CD8-positive, alpha-beta memory T cell (primary cell): Measurements from ENCODE around the gene ALG14. TPM values are rescaled to one million over a fixed set of nuclear protein-coding genes. Genes with fewer than 3 reads are reported as not detected.
"Not testable (repeated sequence)": the region's sequence is repeated elsewhere in the genome, so short reads cannot be mapped to it uniquely, and the experiment has no call there.

Experiments
- CTCF ChIA-PET: fragments of 350-600 bp; sonication (Branson Sonifier 250); formaldehyde crosslinking; loops from one replicate; lab custom pipeline; 2021; ENCODE audit warnings: antibody characterized with exemption; lab: Charles Lee
- POLR2A ChIA-PET: fragments of 350-600 bp; sonication (Branson Sonifier 250); formaldehyde crosslinking; loops from one replicate; lab custom pipeline; 2021; ENCODE audit warnings: antibody characterized with exemption; lab: Charles Lee
- DNase-seq, 5 donors: peaks; one replicate each; pipeline versions ENCODE4 v3.0.0 to v3.0.0-alpha.2; 2020 to 2022; ENCODE audit warnings: mixed read lengths in 1 of 5
- H3K27ac ChIP-seq: one replicate; pipeline ENCODE4 v1.7.0; 2013; ENCODE audit warnings: low read depth, mild to moderate bottlenecking, low read length, moderate library complexity
- H3K27me3 ChIP-seq: 2 replicates; pipeline ENCODE4 v1.7.0; 2013; ENCODE audit warnings: low read length, mild to moderate bottlenecking; ENCODE audit not compliant: insufficient read depth, poor library complexity, severe bottlenecking
- H3K36me3 ChIP-seq: 2 replicates; pipeline ENCODE4 v1.7.0; 2013; ENCODE audit warnings: mild to moderate bottlenecking, low read length, moderate library complexity; ENCODE audit not compliant: insufficient read depth
- H3K4me1 ChIP-seq: 2 replicates; pipeline ENCODE4 v1.7.0; 2013; ENCODE audit warnings: mild to moderate bottlenecking, low read length, moderate library complexity; ENCODE audit not compliant: insufficient read depth
- H3K4me3 ChIP-seq: 2 replicates; pipeline ENCODE4 v1.7.0; 2013; ENCODE audit warnings: mild to moderate bottlenecking, low read length
- H3K9me3 ChIP-seq: 2 replicates; pipeline ENCODE4 v1.7.0; 2013; ENCODE audit warnings: mild to moderate bottlenecking, low read length
- H3K27ac Mint-ChIP-seq, 8 donors: one replicate each; pipeline ENCODE4 v1.8.0; 2020 to 2021; ENCODE audit warnings: mixed read lengths in 8 of 8, mild to moderate bottlenecking in 6 of 8, inconsistent platforms in 3 of 8, moderate library complexity in 3 of 8
- H3K27me3 Mint-ChIP-seq, 2 donors: one replicate each; pipeline ENCODE4 v1.8.0; 2020 to 2021; ENCODE audit warnings: mixed read lengths in 2 of 2, mild to moderate bottlenecking in 1 of 2, moderate library complexity in 1 of 2
- H3K36me3 Mint-ChIP-seq, 3 donors: one replicate each; pipeline ENCODE4 v1.8.0; 2020 to 2021; ENCODE audit warnings: mixed read lengths in 3 of 3, inconsistent platforms in 1 of 3, mild to moderate bottlenecking in 1 of 3
- H3K4me1 Mint-ChIP-seq, 3 donors: one replicate each; pipeline ENCODE4 v1.8.0; 2020 to 2021; ENCODE audit warnings: mixed read lengths in 3 of 3, inconsistent platforms in 1 of 3, mild to moderate bottlenecking in 1 of 3
- H3K4me3 Mint-ChIP-seq, 7 donors: one replicate each; pipeline ENCODE4 v1.8.0; 2020 to 2021; ENCODE audit warnings: mixed read lengths in 7 of 7, mild to moderate bottlenecking in 6 of 7, moderate library complexity in 4 of 7, inconsistent platforms in 2 of 7
- H3K9me3 Mint-ChIP-seq, 5 donors: one replicate each; pipeline ENCODE4 v1.8.0; 2020 to 2022; ENCODE audit warnings: mixed read lengths in 5 of 5, mild to moderate bottlenecking in 3 of 5, moderate library complexity in 2 of 5, inconsistent platforms in 1 of 5
- polyA plus RNA-seq: library from polyadenylated mRNA; unstranded; fragments of 300-500 nt; fragmentation: Illumina TruSeq; gene quantifications from one replicate; pipeline ENCODE4 v1.2.3, GENCODE V29; 2021
- total RNA-seq, 2 experiments: library from RNA; stranded (reverse); gene quantifications; one replicate each; pipeline ENCODE4 v1.2.3, GENCODE V29; 2021

Gene ALG14
- total and polyA plus RNA-seq, 3 experiments from 2014 or later = 4.4 to 6.8 (median 4.6) TPM

DNA sequence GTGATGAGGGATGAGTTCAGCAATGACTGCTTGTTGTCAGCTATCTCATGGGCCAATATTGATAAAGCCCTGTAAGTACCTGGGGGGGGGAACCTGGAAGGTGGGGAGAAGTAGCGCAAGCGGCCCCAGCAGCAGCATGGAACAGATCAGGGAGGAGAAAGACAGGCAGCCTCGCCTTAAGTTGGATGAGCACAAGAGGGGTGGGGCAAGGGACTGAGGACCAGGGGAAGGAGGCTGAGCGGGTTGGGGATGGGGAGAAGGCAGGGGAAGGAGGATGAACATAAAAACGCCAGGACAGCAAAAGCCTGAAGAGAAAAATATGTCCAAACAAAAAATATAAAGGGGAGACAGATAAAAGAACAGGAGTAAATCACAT lies 70.6 kb downstream of the ALG14 start:
- Mint-ChIP-seq H3K27ac (no peak overlapping the region), H3K4me3 (no peak overlapping the region), H3K36me3 (peaks cover 0 to 6% (median 0%) of the 10 kb centered on the region in 3 donors), H3K9me3 (no peaks in the 10 kb centered on the region), H3K4me1 (no peaks in the 10 kb centered on the region), H3K27me3 (no peaks in the 10 kb centered on the region)
- ChIA-PET POLR2A (no interaction called here), CTCF (no interaction called here)
- Histone ChIP-seq H3K9me3 (no peaks in the 10 kb centered on the region), H3K4me1 (no peaks in the 10 kb centered on the region), H3K27ac (no peak overlapping the region), H3K36me3 (no peaks in the 10 kb centered on the region), H3K27me3 (no peaks in the 10 kb centered on the region), H3K4me3 (no peak overlapping the region)
- no peak for DNase-seq

DNA sequence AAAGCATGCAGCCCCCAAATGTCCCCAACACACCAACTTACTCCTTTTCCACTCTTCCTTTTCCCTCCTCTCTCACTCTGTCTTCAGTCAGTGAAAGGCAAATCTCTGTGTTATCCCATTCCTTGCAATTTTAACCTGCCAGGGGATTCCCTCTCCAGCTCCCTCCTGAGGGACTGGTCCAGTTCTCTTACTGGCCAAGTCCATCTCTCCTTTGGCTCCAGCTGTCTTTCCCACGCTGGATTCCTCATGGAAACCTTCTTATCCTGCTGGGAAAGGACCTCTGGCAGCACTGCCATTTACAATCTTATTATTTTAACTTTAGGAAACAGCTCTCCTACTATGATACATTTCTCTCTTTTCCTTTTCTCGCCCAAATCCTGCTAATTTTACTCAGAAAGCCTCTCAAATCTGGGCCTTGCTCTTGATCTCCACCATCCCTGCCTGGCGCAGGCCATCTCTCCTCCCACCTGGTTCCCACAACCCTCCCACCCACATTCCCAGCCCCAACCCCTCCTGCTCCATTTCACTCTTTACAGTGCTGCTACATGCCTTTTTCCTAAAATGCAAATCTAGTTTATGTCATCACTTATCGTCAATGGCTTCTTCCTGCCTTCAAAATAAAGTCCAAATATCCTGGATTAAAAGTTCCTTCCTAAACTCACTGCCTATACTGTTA lies 73.2 kb downstream of the ALG14 start:
- no peaks in the 10 kb centered on the region for H3K27me3 Mint-ChIP-seq
- H3K9me3 ChIP-seq = no peaks in the 10 kb centered on the region
- no peak overlapping the region for H3K4me3 Mint-ChIP-seq
- ChIA-PET CTCF (no interaction called here), POLR2A (interaction anchor here (0.7 kb wide), 1 partner anchor 33 kb away, joined by 4 read pairs; no protein-coding TSS in a partner anchor)
- H3K36me3 ChIP-seq = no peaks in the 10 kb centered on the region
- no peak for DNase-seq
- H3K36me3 Mint-ChIP-seq = peaks cover 0 to 2% (median 0%) of the 10 kb centered on the region in 3 donors
- H3K27ac Mint-ChIP-seq = no peak overlapping the region
- H3K4me3 ChIP-seq = no peak overlapping the region
- H3K4me1 ChIP-seq = no peaks in the 10 kb centered on the region
- H3K27ac ChIP-seq = no peak overlapping the region
- no peaks in the 10 kb centered on the region for H3K4me1 Mint-ChIP-seq
- no peaks in the 10 kb centered on the region for H3K27me3 ChIP-seq
- H3K9me3 Mint-ChIP-seq = no peaks in the 10 kb centered on the region

DNA sequence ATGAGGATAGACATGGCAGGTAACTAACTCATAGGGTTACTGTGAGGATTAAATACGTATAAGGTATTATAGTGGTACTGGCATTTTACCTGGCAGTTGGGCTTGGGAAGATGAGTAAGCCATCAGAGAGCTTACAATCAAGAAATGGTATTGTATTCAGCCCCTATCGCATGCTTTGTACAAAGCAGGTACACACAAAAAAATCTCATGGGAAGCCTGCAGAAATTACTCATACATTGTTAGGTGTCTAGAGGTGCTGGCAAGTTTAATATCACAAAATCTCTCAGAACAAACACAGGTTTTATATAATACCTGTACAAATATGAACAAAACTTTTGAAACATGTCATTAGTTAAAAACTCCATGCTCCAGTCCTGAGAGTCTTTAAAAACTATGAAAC lies 74.0 kb downstream of the ALG14 start:
- CTCF ChIA-PET = no interaction called here

DNA sequence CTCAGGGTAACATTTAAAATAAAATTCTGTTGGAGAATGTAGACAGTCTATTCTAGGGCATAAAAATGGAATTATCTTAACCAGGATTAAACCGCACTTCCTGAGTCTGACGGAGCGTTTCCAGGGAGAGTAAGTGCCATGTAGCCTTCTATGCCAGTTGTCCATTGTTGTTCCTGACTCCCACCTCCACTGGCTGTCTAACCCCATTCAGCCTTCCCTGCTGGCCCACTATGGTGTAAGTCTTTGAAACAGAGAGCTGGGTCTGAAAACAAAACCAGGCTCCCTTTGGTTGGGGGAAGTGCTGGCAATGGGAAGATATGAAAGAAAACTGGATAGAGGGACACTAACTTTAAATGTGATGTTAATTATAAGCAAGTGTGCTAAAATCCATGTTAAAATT lies 74.6 kb downstream of the ALG14 start:
- H3K27ac ChIP-seq = no peak overlapping the region
- CTCF ChIA-PET = no interaction called here
- no peak for DNase-seq
- H3K27me3 ChIP-seq = no peaks in the 10 kb centered on the region
- no peak overlapping the region for H3K4me3 ChIP-seq
- no peaks in the 10 kb centered on the region for H3K36me3 ChIP-seq
- no peaks in the 10 kb centered on the region for H3K27me3 Mint-ChIP-seq
- no peaks in the 10 kb centered on the region for H3K4me1 ChIP-seq
- POLR2A ChIA-PET = no interaction called here
- H3K9me3 ChIP-seq = no peaks in the 10 kb centered on the region
- no peak overlapping the region for H3K4me3 Mint-ChIP-seq
- peaks cover 0 to 2% (median 0%) of the 10 kb centered on the region in 3 donors for H3K36me3 Mint-ChIP-seq
- H3K9me3 Mint-ChIP-seq = no peaks in the 10 kb centered on the region
- H3K4me1 Mint-ChIP-seq = no peaks in the 10 kb centered on the region
- peak overlapping the region in 1 of 8 donors; percentile 14 for H3K27ac Mint-ChIP-seq

More for the DNA sequence above, 74.0 kb downstream of the ALG14 start:
- no peak overlapping the region for H3K4me3 Mint-ChIP-seq
- Histone ChIP-seq H3K27me3 (no peaks in the 10 kb centered on the region), H3K4me1 (no peaks in the 10 kb centered on the region), H3K4me3 (no peak overlapping the region), H3K9me3 (no peaks in the 10 kb centered on the region), H3K36me3 (no peaks in the 10 kb centered on the region), H3K27ac (no peak overlapping the region)
- no peaks in the 10 kb centered on the region for H3K9me3 Mint-ChIP-seq
- H3K27me3 Mint-ChIP-seq = no peaks in the 10 kb centered on the region
- peaks cover 0 to 2% (median 0%) of the 10 kb centered on the region in 3 donors for H3K36me3 Mint-ChIP-seq
- H3K4me1 Mint-ChIP-seq = no peaks in the 10 kb centered on the region
- POLR2A ChIA-PET = interaction anchor here (0.7 kb wide), 1 partner anchor 34 kb away, joined by 4 read pairs; no protein-coding TSS in a partner anchor
- DNase-seq = no peak
- H3K27ac Mint-ChIP-seq = no peak overlapping the region

DNA sequence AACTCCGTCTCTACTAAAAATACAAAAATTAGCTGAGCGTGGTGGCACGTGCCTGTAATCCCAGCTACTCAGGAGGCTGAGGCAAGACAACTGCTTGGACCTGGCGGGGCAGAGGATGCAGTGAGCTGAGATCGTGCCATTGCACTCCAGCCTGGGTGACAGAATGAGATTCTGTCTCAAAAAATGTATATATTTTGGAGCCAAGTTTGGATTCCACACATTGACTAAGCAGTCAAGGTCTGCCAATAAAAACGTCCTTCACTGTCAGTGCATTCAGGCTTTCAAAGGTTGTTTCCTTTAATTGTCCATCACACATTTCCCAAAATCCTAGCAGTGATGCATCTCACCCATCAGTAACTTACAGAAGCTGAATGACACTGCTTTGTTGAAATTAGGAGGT lies 77.2 kb downstream of the ALG14 start:
- CTCF ChIA-PET = interaction anchor here (1.0 kb wide), 1 partner anchor 48 kb away, joined by 3 read pairs; no protein-coding TSS in a partner anchor
- H3K4me3 Mint-ChIP-seq, H3K27ac Mint-ChIP-seq, POLR2A ChIA-PET, H3K4me1 ChIP-seq, H3K9me3 ChIP-seq, H3K9me3 Mint-ChIP-seq, H3K36me3 Mint-ChIP-seq, H3K4me1 Mint-ChIP-seq, DNase-seq, H3K36me3 ChIP-seq, H3K27me3 Mint-ChIP-seq, H3K27ac ChIP-seq, H3K27me3 ChIP-seq, H3K4me3 ChIP-seq: not testable (repeated sequence)

DNA sequence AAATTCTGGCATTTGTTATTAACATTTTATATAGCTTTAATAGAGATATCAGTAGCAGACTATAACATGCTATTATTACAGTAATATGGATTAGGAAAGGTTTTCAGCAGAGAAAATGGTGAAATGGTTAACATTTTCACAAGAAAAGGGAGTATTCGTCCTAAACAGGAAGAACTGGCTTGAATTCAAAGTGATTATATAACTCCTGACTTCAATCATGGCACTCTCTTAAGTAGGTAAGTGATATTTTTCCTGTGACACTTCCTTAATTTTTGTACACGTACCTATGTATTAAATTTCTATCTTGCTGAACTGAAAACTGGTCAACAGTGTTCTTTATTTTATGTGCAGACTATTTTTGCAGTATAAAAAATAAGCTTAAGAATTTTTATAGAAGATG lies 77.9 kb downstream of the ALG14 start:
- H3K36me3 ChIP-seq = no peaks in the 10 kb centered on the region
- Mint-ChIP-seq H3K4me3 (no peak overlapping the region), H3K4me1 (no peaks in the 10 kb centered on the region), H3K9me3 (no peaks in the 10 kb centered on the region), H3K36me3 (peaks cover 0 to 2% (median 0%) of the 10 kb centered on the region in 3 donors), H3K27me3 (no peaks in the 10 kb centered on the region), H3K27ac (no peak overlapping the region)
- H3K4me3 ChIP-seq = no peak overlapping the region
- no peak for DNase-seq
- CTCF ChIA-PET = interaction anchor here (1.0 kb wide), 1 partner anchor 49 kb away, joined by 3 read pairs; no protein-coding TSS in a partner anchor
- POLR2A ChIA-PET = no interaction called here
- H3K27ac ChIP-seq = no peak overlapping the region
- H3K4me1 ChIP-seq = no peaks in the 10 kb centered on the region
- no peaks in the 10 kb centered on the region for H3K27me3 ChIP-seq
- no peaks in the 10 kb centered on the region for H3K9me3 ChIP-seq

DNA sequence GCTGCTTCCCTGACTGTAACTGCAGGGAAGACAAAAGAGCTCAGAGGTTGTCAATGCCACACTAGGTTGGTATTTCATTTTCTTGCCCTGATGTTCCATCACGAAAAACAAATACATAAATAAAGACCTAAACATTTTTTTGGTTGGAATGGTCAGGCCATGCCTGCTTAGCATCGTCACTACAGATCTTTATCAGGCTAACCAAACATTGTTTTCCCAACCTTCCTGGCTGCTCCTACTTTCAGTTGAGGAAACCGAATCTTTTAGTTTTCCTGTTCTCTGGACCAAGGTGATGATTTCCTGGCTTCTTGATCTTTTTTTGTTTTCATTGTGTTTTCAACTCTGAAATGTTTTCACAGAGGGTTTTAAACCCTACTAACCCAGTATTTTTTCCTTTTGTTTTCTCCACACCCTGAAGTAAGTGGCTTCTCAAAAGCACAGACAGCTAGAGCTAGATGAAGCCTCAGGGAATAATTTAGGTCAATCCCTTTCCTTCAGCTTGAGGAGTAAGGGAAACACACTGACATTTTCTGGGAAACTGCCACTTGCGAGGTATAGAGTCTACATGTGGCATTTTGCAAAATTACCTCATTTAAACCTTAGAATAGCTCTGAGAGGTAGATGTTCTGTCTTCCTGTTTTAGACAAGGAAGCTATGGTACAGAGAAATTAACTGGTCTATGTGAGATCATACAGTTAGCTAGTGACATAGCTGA lies 78.7 kb downstream of the ALG14 start:
- Mint-ChIP-seq H3K4me1 (no peaks in the 10 kb centered on the region), H3K4me3 (no peak overlapping the region), H3K27ac (no peak overlapping the region), H3K36me3 (no peaks in the 10 kb centered on the region), H3K9me3 (no peaks in the 10 kb centered on the region), H3K27me3 (no peaks in the 10 kb centered on the region)
- no peak overlapping the region for H3K4me3 ChIP-seq
- no peaks in the 10 kb centered on the region for H3K9me3 ChIP-seq
- no peak overlapping the region for H3K27ac ChIP-seq
- ChIA-PET CTCF (no interaction called here), POLR2A (no interaction called here)
- no peaks in the 10 kb centered on the region for H3K36me3 ChIP-seq
- no peaks in the 10 kb centered on the region for H3K27me3 ChIP-seq
- DNase-seq = no peak
- no peaks in the 10 kb centered on the region for H3K4me1 ChIP-seq

DNA sequence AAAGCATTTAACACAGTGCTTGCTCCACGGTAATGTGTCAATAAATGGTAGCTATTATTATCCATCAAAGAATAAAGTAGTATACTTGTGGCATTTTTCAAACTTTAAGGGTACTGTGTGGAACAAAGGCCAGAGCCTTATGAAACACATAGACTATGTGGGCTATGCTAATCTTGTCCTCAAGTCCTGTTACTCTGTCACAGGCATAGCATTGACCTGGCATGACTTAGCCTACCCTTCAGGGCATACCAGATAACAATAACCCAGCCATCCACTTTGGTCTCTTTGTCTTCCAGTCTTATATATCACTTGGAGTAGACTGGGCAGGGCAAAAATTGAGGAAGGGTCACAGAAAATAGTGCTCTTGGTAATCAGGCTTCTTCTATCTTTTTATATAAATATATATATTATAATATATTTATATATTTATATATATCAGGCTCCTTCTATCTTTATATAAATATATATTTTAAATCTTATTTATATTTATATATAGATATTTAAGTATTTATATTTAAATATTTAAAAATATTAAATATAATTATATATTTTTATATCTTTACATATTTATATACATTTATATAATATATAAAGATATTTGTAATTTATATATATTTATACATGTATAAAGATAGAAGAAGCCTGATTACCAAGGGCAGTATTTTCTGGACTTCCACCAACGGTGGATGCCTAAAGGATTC lies 79.7 kb downstream of the ALG14 start:
- H3K4me3 ChIP-seq = no peak overlapping the region
- Mint-ChIP-seq H3K27ac (no peak overlapping the region), H3K4me3 (no peak overlapping the region), H3K36me3 (no peaks in the 10 kb centered on the region), H3K9me3 (no peaks in the 10 kb centered on the region), H3K27me3 (no peaks in the 10 kb centered on the region), H3K4me1 (no peaks in the 10 kb centered on the region)
- H3K9me3 ChIP-seq = no peaks in the 10 kb centered on the region
- POLR2A ChIA-PET = no interaction called here
- H3K4me1 ChIP-seq = no peaks in the 10 kb centered on the region
- DNase-seq = no peak
- CTCF ChIA-PET = no interaction called here
- H3K36me3 ChIP-seq = no peaks in the 10 kb centered on the region
- H3K27ac ChIP-seq = no peak overlapping the region
- no peaks in the 10 kb centered on the region for H3K27me3 ChIP-seq
